Left lobe of liver (tissue), 2 donors: ENCODE data around the gene HIP1. TPM values are rescaled to one million over a fixed set of nuclear protein-coding genes. Genes with fewer than 3 reads are reported as not detected.
A peak's percentile ranks its signal among the peaks of the same experiment; 100 is the strongest.
"Not testable (repeated sequence)": the region's sequence is repeated elsewhere in the genome, so short reads cannot be mapped to it uniquely, and the experiment has no call there.

Source experiments
- ATAC-seq: fragments of 200-7000 bp; cut with Tn5 transposase; one replicate; pipeline ENCODE4 v1.9.1; 2020; ENCODE audit warnings: mild to moderate bottlenecking, moderate library complexity
- DNase-seq: peaks from one replicate; pipeline ENCODE4 v3.0.0-alpha.2; 2020; ENCODE audit warnings: low spot score
- total RNA-seq: library from RNA; stranded (reverse); gene quantifications from one replicate; pipeline ENCODE4 v1.2.1, GENCODE V29; 2021
- donor health status: DM: no; HTN: no; CAD: no; lungs with moderate emphysema.
- donor health status: DM: no; HTN: yes; CAD: no.

The HIP1 gene
- total RNA-seq, 1 donor from 2014 or later = 20.3 TPM

GRCh38 chr7:75584354-75584753 is 154.4 kb downstream of the HIP1 start:
- no peak for ATAC-seq
- no peak for DNase-seq

GRCh38 chr7:75583255-75583654 is 155.5 kb downstream of the HIP1 start:
- DNase-seq (no peak), ATAC-seq (no peak)

- ATAC-seq (no peak), DNase-seq (no peak)
These were observed 158.8 kb downstream of the HIP1 start for GRCh38 chr7:75579899-75580298.

GRCh38 chr7:75578081-75578480 is 160.7 kb downstream of the HIP1 start:
- no peak for DNase-seq
- ATAC-seq = no peak

GRCh38 chr7:75575488-75576121 is 163.1 kb downstream of the HIP1 start:
- ATAC-seq = no peak
- DNase-seq = no peak

- no peak for DNase-seq
These were observed 165.2 kb downstream of the HIP1 start for GRCh38 chr7:75573477-75574019.

GRCh38 chr7:75572814-75573213 is 165.9 kb downstream of the HIP1 start:
- DNase-seq = no peak
- no peak for ATAC-seq

More at GRCh38 chr7:75573477-75574019, 165.2 kb downstream of the HIP1 start:
- ATAC-seq = no peak

GRCh38 chr7:75572396-75572795 is 166.3 kb downstream of the HIP1 start:
- DNase-seq (no peak), ATAC-seq (no peak)

- ATAC-seq = no peak
- DNase-seq = no peak
These were observed 167.5 kb downstream of the HIP1 start for GRCh38 chr7:75571209-75571608.

- ATAC-seq, DNase-seq: not testable (repeated sequence)
These were observed 169.0 kb downstream of the HIP1 start for GRCh38 chr7:75569629-75570282.

GRCh38 chr7:75567948-75568595 is 170.7 kb downstream of the HIP1 start:
- DNase-seq = no peak
- ATAC-seq = no peak

GRCh38 chr7:75565132-75565837 is 173.5 kb downstream of the HIP1 start:
- ATAC-seq = peak; percentile 49
- DNase-seq = no peak

- no peak for ATAC-seq
These were observed 175.6 kb downstream of the HIP1 start for GRCh38 chr7:75563171-75563570.

GRCh38 chr7:75559976-75560365 is 178.8 kb downstream of the HIP1 start:
- ATAC-seq (no peak), DNase-seq (no peak)

More at GRCh38 chr7:75563171-75563570, 175.6 kb downstream of the HIP1 start:
- DNase-seq = no peak

GRCh38 chr7:75559355-75559975 is 179.3 kb downstream of the HIP1 start:
- ATAC-seq = no peak

GRCh38 chr7:75556835-75557234 is 181.9 kb downstream of the HIP1 start:
- not testable (repeated sequence) for DNase-seq, ATAC-seq

More at GRCh38 chr7:75559355-75559975, 179.3 kb downstream of the HIP1 start:
- no peak for DNase-seq

- ATAC-seq = no peak
- DNase-seq = no peak
These were observed 183.0 kb downstream of the HIP1 start for GRCh38 chr7:75555736-75556135.

- ATAC-seq = no peak
- no peak for DNase-seq
These were observed 192.3 kb downstream of the HIP1 start for GRCh38 chr7:75546237-75547015.

- no peak for ATAC-seq
- DNase-seq = no peak
These were observed 201.0 kb downstream of the HIP1 start for GRCh38 chr7:75537731-75538130.
